Transverse colon (tissue), 4 donors: Measurements from ENCODE around the gene TM4SF20.

Experiments
- CTCF ChIP-seq, 5 experiments: fragments of 200-600 bp in 3 of 5; fragments of 450-650 bp in 2 of 5; sonication (generic) in 3 of 5; IDR thresholded peaks; 1 replicate in 2 of 5; 2 replicates in 3 of 5; pipeline ENCODE4 v1.5.1; 2016 to 2017; ENCODE audit warnings: antibody characterized with exemption in 5 of 5, inconsistent platforms in 3 of 5, mild to moderate bottlenecking in 2 of 5, moderate library complexity in 1 of 5
- POLR2A ChIP-seq: fragments of 450-650 bp; IDR thresholded peaks from one replicate; pipeline ENCODE4 v1.6.1; 2016; ENCODE audit warnings: antibody characterized with exemption, mild to moderate bottlenecking, moderate library complexity
- POLR2AphosphoS5 ChIP-seq, 3 donors: sonication (generic); formaldehyde crosslinking; IDR thresholded peaks; one replicate each; pipeline ENCODE4 v1.6.1; 2016; ENCODE audit warnings: antibody characterized with exemption in 3 of 3

GRCh38 chr2:227407591-227408151, 28.6 kb upstream of the TM4SF20 start:
- no peak for TF ChIP-seq CTCF (IDR thresholded peaks at IDR 0.05)
- no peak for TF ChIP-seq POLR2A
- no peak for TF ChIP-seq POLR2AphosphoS5 (IDR thresholded peaks at IDR 0.05)
